A549 (cell line): Measurements from ENCODE around the gene PIAS2.

Experiments used
- CBX2 ChIP-seq: fragments of 200-600 bp; sonication (generic); IDR thresholded peaks from 2 replicates; pipeline ENCODE4 v1.6.1; 2016; ENCODE audit warnings: low read depth, mild to moderate bottlenecking, borderline replicate concordance
- CHD2 ChIP-seq: fragments of 150-350 bp; IDR thresholded peaks from 2 replicates; pipeline ENCODE4 v1.6.1; 2014; ENCODE audit warnings: low read length; ENCODE audit not compliant: partially characterized antibody
- CTCF ChIP-seq: fragments of >200 bp; sonication (Bioruptor Twin); formaldehyde crosslinking; IDR thresholded peaks from 3 replicates; pipeline ENCODE4 v1.5.1; 2016
- FOXS1 ChIP-seq: fragments of 250-450 bp; sonication (Bioruptor Pico); IDR thresholded peaks from 2 replicates; pipeline ENCODE4 v1.5.0; 2020; ENCODE audit warnings: mild to moderate bottlenecking, moderate library complexity
- NR3C1 ChIP-seq: fragments of >200 bp; sonication (Bioruptor Twin); formaldehyde crosslinking; IDR thresholded peaks from 3 replicates; pipeline ENCODE4 v1.6.1; 2017
- POLR2A ChIP-seq: IDR thresholded peaks from 2 replicates; pipeline ENCODE4 v1.6.1; 2012; ENCODE audit warnings: mild to moderate bottlenecking, low read length
- RAD21 ChIP-seq, 2 experiments: fragments of >200 bp in 1 of 2; sonication (Bioruptor Twin) in 1 of 2; formaldehyde crosslinking in 1 of 2; IDR thresholded peaks in 1 of 2; conservative IDR thresholded peaks in 1 of 2; 2 replicates in 1 of 2; 3 replicates in 1 of 2; pipeline ENCODE4 v1.6.1; 2012 to 2018; ENCODE audit warnings: inconsistent platforms in 1 of 2
- RCOR1 ChIP-seq: fragments of 150-350 bp; IDR thresholded peaks from 2 replicates; pipeline ENCODE4 v1.6.1; 2014; ENCODE audit warnings: antibody characterized with exemption, low read length, low read depth

GRCh38 chr18:46794607-46795006 is 122.7 kb downstream of the PIAS2 start:
- TF ChIP-seq CTCF (no peak), CHD2 (no peak), POLR2A (no peak), FOXS1 (CRISPR knock-in tag) (no peak), RAD21 (conservative IDR thresholded peaks at IDR 0.05 in 1 of 2, IDR thresholded peaks at IDR 0.05 in 1 of 2) (no peak), CBX2 (no peak), RCOR1 (no peak), NR3C1 (no peak)
